Omental fat pad (tissue), 4 donors: Measurements from ENCODE around the gene NAV3. TPM values are rescaled to one million over a fixed set of nuclear protein-coding genes. Genes with fewer than 3 reads are reported as not detected.

Experiments
- ATAC-seq: fragments of 150-250 bp; one replicate; pipeline ENCODE4 v1.9.1; 2016; ENCODE audit warnings: mild to moderate bottlenecking, moderate library complexity; ENCODE audit not compliant: low FRiP score
- DNase-seq: peaks from one replicate; pipeline ENCODE4 v3.0.0-alpha.2; 2019; ENCODE audit warnings: low spot score
- total RNA-seq, 4 donors: library from RNA; depleted of rRNA; stranded (reverse); fragments of >200 nt; gene quantifications; one replicate each; pipeline ENCODE4 v1.1.0, GENCODE V29; 2016
- TF ChIP-seq, protein P1 (sequence below), 3 donors: fragments of 450-650 bp; IDR thresholded peaks; one replicate each; pipeline ENCODE4 v1.5.1; 2016 to 2017; ENCODE audit warnings: antibody characterized with exemption in 3 of 3, mild to moderate bottlenecking in 3 of 3, moderate library complexity in 2 of 3

Gene NAV3
- total RNA-seq, 4 donors from 2014 or later, result 12.5 to 24.3 (median 15.3) TPM

DNA sequence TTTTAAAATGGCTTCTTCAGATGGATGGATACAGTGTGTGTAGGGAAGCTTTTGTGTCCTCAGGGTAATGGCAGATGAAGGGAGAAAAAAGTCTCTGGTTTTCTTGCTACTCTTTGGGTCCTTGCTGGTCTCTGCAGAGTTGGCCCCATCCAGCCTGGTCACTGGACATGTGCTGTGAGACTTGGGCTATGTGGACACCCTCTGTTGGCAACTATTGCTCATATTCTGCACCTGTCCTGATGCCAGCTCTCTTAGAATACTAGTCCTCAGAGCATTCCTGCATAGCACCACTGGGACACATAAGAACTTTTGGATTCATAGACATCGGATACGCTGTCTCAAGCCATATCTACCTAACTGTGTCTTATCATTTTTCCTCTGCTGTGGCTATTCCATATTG, 20.0 kb downstream of the NAV3 start:
- ATAC-seq, result no peak
- DNase-seq, result no peak
- TF ChIP-seq, protein P1, sequence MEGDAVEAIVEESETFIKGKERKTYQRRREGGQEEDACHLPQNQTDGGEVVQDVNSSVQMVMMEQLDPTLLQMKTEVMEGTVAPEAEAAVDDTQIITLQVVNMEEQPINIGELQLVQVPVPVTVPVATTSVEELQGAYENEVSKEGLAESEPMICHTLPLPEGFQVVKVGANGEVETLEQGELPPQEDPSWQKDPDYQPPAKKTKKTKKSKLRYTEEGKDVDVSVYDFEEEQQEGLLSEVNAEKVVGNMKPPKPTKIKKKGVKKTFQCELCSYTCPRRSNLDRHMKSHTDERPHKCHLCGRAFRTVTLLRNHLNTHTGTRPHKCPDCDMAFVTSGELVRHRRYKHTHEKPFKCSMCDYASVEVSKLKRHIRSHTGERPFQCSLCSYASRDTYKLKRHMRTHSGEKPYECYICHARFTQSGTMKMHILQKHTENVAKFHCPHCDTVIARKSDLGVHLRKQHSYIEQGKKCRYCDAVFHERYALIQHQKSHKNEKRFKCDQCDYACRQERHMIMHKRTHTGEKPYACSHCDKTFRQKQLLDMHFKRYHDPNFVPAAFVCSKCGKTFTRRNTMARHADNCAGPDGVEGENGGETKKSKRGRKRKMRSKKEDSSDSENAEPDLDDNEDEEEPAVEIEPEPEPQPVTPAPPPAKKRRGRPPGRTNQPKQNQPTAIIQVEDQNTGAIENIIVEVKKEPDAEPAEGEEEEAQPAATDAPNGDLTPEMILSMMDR (IDR thresholded peaks at IDR 0.05), result no peak

DNA sequence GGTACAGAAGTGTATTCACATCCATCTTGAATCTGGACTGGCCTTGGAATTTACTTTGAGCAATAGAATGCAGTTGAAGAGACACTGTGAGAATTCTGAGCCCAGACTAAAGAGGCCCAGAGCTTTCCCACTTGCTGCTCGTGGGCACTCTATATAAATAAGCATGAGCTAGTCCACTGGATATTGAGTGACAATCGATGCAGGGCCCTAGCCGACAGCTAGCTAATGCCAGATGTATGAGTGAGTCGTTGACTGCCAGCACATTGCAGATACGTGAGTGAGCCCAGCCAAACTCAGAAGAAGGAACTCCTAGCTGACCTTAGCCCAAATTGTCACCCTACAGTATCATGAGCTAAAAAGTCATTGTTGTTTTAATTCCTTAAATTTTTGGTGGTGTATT, 24.9 kb downstream of the NAV3 start:
- ATAC-seq (no peak), DNase-seq (no peak)
- TF ChIP-seq, protein P1 (IDR thresholded peaks at IDR 0.05), result no peak

DNA sequence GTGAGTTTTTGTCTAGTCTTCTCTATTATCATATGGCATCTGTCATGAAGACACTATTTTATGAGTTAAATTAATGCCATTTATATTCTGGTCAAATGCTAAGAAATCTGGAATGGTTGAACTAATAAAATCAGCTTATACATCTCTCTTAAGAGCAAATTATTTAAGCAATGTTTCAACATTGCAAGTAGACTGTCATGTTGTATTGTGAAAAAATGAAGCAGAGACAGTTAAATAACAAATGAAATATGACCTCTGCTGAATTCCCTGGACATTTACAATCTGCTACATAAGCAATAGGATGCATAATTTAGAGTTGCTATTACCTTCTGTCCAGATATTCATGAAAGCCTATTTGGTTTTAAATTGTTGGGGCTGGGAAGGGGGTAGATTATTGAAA, 30.6 kb downstream of the NAV3 start:
- DNase-seq (no peak), ATAC-seq (no peak)
- TF ChIP-seq, protein P1 (IDR thresholded peaks at IDR 0.05), result no peak

DNA sequence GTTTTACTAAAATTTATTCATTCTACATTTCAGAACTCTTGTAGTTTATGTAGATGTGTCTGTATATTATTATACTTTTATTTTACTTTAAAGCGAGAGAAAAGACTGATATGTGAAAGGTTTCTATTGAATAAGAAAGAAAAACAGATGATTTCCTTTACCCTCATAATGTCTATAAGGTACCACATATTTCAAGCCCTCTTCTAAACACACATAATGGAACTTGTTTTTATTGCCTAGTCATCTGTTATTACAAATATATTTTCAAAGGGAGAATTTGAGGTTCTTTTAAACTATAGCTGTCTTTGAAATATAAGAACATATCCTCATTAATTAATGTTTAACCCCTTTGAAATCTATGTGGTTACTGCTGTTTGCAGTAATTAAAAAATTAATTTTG, 34.5 kb downstream of the NAV3 start:
- no peak for ATAC-seq

DNA sequence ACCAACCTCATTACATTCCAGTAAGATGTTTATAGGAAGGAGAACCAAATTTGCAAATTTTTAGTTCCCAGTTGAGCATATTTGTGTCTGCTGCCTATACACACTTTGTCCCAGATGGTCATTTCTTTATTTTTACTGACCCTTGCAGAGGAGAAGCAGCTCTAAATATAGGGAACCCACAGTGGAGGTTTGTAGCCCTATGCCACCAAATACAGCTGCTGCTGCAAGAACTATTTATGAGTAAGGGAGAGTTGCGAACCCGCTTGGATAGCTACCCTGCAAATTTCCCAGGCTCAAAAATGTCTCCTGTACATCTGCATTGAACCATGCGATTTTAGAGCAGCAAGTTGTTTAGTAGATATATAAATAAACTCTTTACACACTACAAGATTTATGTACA, 48.2 kb downstream of the NAV3 start:
- ATAC-seq, result no peak
- TF ChIP-seq, protein P1 (IDR thresholded peaks at IDR 0.05), result no peak
- no peak for DNase-seq

More for the DNA sequence above, 34.5 kb downstream of the NAV3 start:
- no peak for DNase-seq
- TF ChIP-seq, protein P1 (IDR thresholded peaks at IDR 0.05), result no peak

DNA sequence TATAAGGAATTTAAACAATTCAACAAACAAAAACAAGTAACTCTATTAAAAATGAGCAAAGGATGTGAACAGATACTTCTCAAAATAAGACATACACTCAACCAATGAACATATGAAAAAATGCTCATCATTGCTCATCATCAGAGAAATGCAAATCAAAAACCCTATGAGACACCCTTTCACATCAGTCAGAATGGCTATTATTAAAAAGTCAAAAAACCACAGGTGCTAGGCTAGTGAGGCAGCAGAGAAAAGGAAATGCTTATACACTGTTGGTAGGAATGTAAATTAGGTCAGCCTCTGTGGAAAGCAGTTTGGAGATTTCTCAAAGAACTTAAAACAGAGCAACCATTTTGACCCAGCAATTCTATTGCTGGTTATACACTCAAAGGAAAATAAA, 52.0 kb downstream of the NAV3 start:
- TF ChIP-seq, protein P1 (IDR thresholded peaks at IDR 0.05), result no peak
- DNase-seq (no peak), ATAC-seq (no peak)

DNA sequence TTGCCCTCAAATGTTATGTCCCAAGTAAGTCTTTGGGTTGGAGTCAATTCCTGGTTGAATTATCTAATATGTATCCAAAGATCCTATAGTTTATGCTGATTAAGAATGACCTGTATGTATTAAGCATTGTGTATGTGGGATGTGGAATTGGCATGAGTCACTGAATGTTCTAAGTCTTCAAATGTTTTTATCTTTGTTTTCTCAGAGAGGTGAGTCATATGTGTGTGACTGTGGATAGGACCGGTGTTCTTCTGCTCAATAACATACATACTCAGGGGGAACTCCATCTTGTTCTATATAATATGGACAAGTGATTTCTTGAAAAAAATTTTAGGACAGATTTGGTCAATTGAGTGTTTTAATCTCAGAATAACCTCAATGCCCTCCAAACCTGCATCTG, 57.9 kb downstream of the NAV3 start:
- no peak for ATAC-seq
- no peak for DNase-seq
- TF ChIP-seq, protein P1 (IDR thresholded peaks at IDR 0.05), result no peak
